ENCODE data around the gene NETO1. TPM values are rescaled to one million over a fixed set of nuclear protein-coding genes. Genes with fewer than 3 reads are reported as not detected.

The NETO1 gene
- total RNA-seq, 1 donor from 2014 or later, result 19.8 TPM

- H3K79me2 ChIP-seq (ENCODE audit: insufficient read depth, low read length), result no peaks in the 10 kb centered on the region
- DNase-seq (ENCODE audit: low read depth) (no peak), FAIRE-seq (no peak)
- Mint-ChIP-seq H3K27ac (ENCODE audit: unreplicated experiment) (no peak overlapping the region), H3K4me1 (ENCODE audit: low read depth, unreplicated experiment) (peaks cover 2% of the 10 kb centered on the region), H3K9me3 (ENCODE audit: unreplicated experiment) (no peaks in the 10 kb centered on the region), H3K4me3 (ENCODE audit: unreplicated experiment) (no peak overlapping the region), H3K36me3 (ENCODE audit: low read depth, unreplicated experiment) (peaks cover 3% of the 10 kb centered on the region), H3K27me3 (ENCODE audit: low read depth, unreplicated experiment) (no peaks in the 10 kb centered on the region)
- H3K4me2 ChIP-seq (ENCODE audit: low read length), result no peak overlapping the region
- H3K4me1 ChIP-seq (ENCODE audit: insufficient read depth, low read length), result no peaks in the 10 kb centered on the region
- no peak for TF ChIP-seq CTCF (IDR thresholded peaks at IDR 0.05; ENCODE audit: insufficient read depth, low read depth, low read length)
- TF ChIP-seq EZH2 (IDR thresholded peaks at IDR 0.05; ENCODE audit: insufficient read depth, low read length), result no peak
- no peaks in the 10 kb centered on the region for H3K27me3 ChIP-seq (ENCODE audit: insufficient read depth, low read length)
- H4K20me1 ChIP-seq (ENCODE audit: insufficient read depth, low read length), result no peaks in the 10 kb centered on the region
- no peaks in the 10 kb centered on the region for H3K36me3 ChIP-seq (ENCODE audit: insufficient read depth, low read length)
- no peak overlapping the region for H3K9ac ChIP-seq (ENCODE audit: low read length)
- H2AFZ ChIP-seq (ENCODE audit: low read depth, low read length), result no peak overlapping the region
- no peaks in the 10 kb centered on the region for H3K9me3 ChIP-seq (ENCODE audit: insufficient read depth, low read depth, low read length)
- H3K27ac ChIP-seq (ENCODE audit: low read depth, low read length), result no peak overlapping the region
- no peak overlapping the region for H3K4me3 ChIP-seq (ENCODE audit: insufficient read depth, low read depth, low read length)
These were observed 56.7 kb downstream of the NETO1 start for GRCh38 chr18:72811047-72811446.

- Histone ChIP-seq H3K79me2 (ENCODE audit: insufficient read depth, low read length) (no peaks in the 10 kb centered on the region), H3K4me2 (ENCODE audit: low read length) (no peak overlapping the region), H3K4me3 (ENCODE audit: insufficient read depth, low read depth, low read length) (no peak overlapping the region), H3K27ac (ENCODE audit: low read depth, low read length) (no peak overlapping the region), H3K4me1 (ENCODE audit: insufficient read depth, low read length) (no peaks in the 10 kb centered on the region), H4K20me1 (ENCODE audit: insufficient read depth, low read length) (no peaks in the 10 kb centered on the region), H2AFZ (ENCODE audit: low read depth, low read length) (no peak overlapping the region), H3K9me3 (ENCODE audit: insufficient read depth, low read depth, low read length) (no peaks in the 10 kb centered on the region), H3K9ac (ENCODE audit: low read length) (no peak overlapping the region), H3K27me3 (ENCODE audit: insufficient read depth, low read length) (no peaks in the 10 kb centered on the region), H3K36me3 (ENCODE audit: insufficient read depth, low read length) (no peaks in the 10 kb centered on the region)
- no peaks in the 10 kb centered on the region for H3K9me3 Mint-ChIP-seq (ENCODE audit: unreplicated experiment)
- DNase-seq (ENCODE audit: low read depth), result no peak
- H3K27ac Mint-ChIP-seq (ENCODE audit: unreplicated experiment), result no peak overlapping the region
- no peak for FAIRE-seq
- H3K27me3 Mint-ChIP-seq (ENCODE audit: low read depth, unreplicated experiment), result no peaks in the 10 kb centered on the region
- no peak overlapping the region for H3K4me3 Mint-ChIP-seq (ENCODE audit: unreplicated experiment)
- peaks cover 3% of the 10 kb centered on the region for H3K36me3 Mint-ChIP-seq (ENCODE audit: low read depth, unreplicated experiment)
- no peak for TF ChIP-seq CTCF (IDR thresholded peaks at IDR 0.05; ENCODE audit: insufficient read depth, low read depth, low read length)
- no peak for TF ChIP-seq EZH2 (IDR thresholded peaks at IDR 0.05; ENCODE audit: insufficient read depth, low read length)
- no peaks in the 10 kb centered on the region for H3K4me1 Mint-ChIP-seq (ENCODE audit: low read depth, unreplicated experiment)
These were observed 59.1 kb downstream of the NETO1 start for GRCh38 chr18:72808680-72809079.

GRCh38 chr18:72799106-72799505, 68.7 kb downstream of the NETO1 start:
- no peak overlapping the region for H3K27ac ChIP-seq (ENCODE audit: low read depth, low read length)
- TF ChIP-seq EZH2 (IDR thresholded peaks at IDR 0.05; ENCODE audit: insufficient read depth, low read length) (no peak), CTCF (IDR thresholded peaks at IDR 0.05; ENCODE audit: insufficient read depth, low read depth, low read length) (no peak)
- peaks cover 7% of the 10 kb centered on the region for H3K4me1 Mint-ChIP-seq (ENCODE audit: low read depth, unreplicated experiment)
- H2AFZ ChIP-seq (ENCODE audit: low read depth, low read length), result no peak overlapping the region
- no peaks in the 10 kb centered on the region for H3K27me3 ChIP-seq (ENCODE audit: insufficient read depth, low read length)
- H3K4me1 ChIP-seq (ENCODE audit: insufficient read depth, low read length), result no peaks in the 10 kb centered on the region
- FAIRE-seq (no peak), DNase-seq (ENCODE audit: low read depth) (peak; percentile 5)
- H3K9me3 ChIP-seq (ENCODE audit: insufficient read depth, low read depth, low read length), result no peaks in the 10 kb centered on the region
- H3K4me3 ChIP-seq (ENCODE audit: insufficient read depth, low read depth, low read length), result no peak overlapping the region
- no peaks in the 10 kb centered on the region for H4K20me1 ChIP-seq (ENCODE audit: insufficient read depth, low read length)
- no peaks in the 10 kb centered on the region for H3K36me3 ChIP-seq (ENCODE audit: insufficient read depth, low read length)
- H3K36me3 Mint-ChIP-seq (ENCODE audit: low read depth, unreplicated experiment), result peaks cover under 1% of the 10 kb centered on the region
- no peaks in the 10 kb centered on the region for H3K79me2 ChIP-seq (ENCODE audit: insufficient read depth, low read length)
- H3K27ac Mint-ChIP-seq (ENCODE audit: unreplicated experiment), result no peak overlapping the region
- no peak overlapping the region for H3K9ac ChIP-seq (ENCODE audit: low read length)
- H3K9me3 Mint-ChIP-seq (ENCODE audit: unreplicated experiment), result peaks cover 2% of the 10 kb centered on the region
- H3K27me3 Mint-ChIP-seq (ENCODE audit: low read depth, unreplicated experiment), result no peaks in the 10 kb centered on the region
- no peak overlapping the region for H3K4me2 ChIP-seq (ENCODE audit: low read length)
- H3K4me3 Mint-ChIP-seq (ENCODE audit: unreplicated experiment), result no peak overlapping the region

Measured in astrocyte (in vitro differentiated cells and primary cell).